H54 (cell line): ENCODE data around the gene POU5F1.
A peak's percentile ranks its signal among the peaks of the same experiment; 100 is the strongest.

Experiments used
- DNase-seq: peaks from one replicate; pipeline ENCODE4 v3.0.0; 2011; ENCODE audit warnings: low spot score, mixed read lengths; ENCODE audit not compliant: insufficient read length
- FAIRE-seq: peaks from 3 replicates; lab custom pipeline; 2011; peaks lifted over from hg19 to GRCh38; lab: Jason Lieb, UNC
- POLR2A ChIP-seq: IDR thresholded peaks from 2 replicates; pipeline ENCODE4 v1.6.1; 2011; ENCODE audit warnings: low read depth, mild to moderate bottlenecking, low read length

The POU5F1 gene

GRCh38 chr6:31128093-31128676 lies 42.3 kb downstream of the POU5F1 start:
- DNase-seq (no peak), FAIRE-seq (no peak)

GRCh38 chr6:31126396-31127175 lies 43.9 kb downstream of the POU5F1 start:
- FAIRE-seq (no peak), DNase-seq (no peak)
- no peak for TF ChIP-seq POLR2A

More at GRCh38 chr6:31128093-31128676, 42.3 kb downstream of the POU5F1 start:
- TF ChIP-seq POLR2A = no peak

GRCh38 chr6:31125586-31126363 lies 44.7 kb downstream of the POU5F1 start:
- DNase-seq (no peak), FAIRE-seq (no peak)
- TF ChIP-seq POLR2A = no peak

GRCh38 chr6:31125162-31125561 lies 45.3 kb downstream of the POU5F1 start:
- DNase-seq = no peak
- no peak for TF ChIP-seq POLR2A
- no peak for FAIRE-seq

GRCh38 chr6:31122791-31123706 lies 47.4 kb downstream of the POU5F1 start:
- TF ChIP-seq POLR2A = no peak
- FAIRE-seq (peak; percentile 82), DNase-seq (peak; percentile 86)

GRCh38 chr6:31121131-31121790 lies 49.2 kb downstream of the POU5F1 start:
- no peak for DNase-seq
- no peak for FAIRE-seq
- TF ChIP-seq POLR2A = no peak

- FAIRE-seq (no peak), DNase-seq (no peak)
- no peak for TF ChIP-seq POLR2A
These were observed 50.1 kb downstream of the POU5F1 start, which contains the start of gene CDSN for GRCh38 chr6:31120151-31120915. Gene CDSN (minus strand): TSS chr6:31120446. CDS start chr6:31120419, 27 bp downstream.

- DNase-seq = no peak
These were observed 52.3 kb downstream of the POU5F1 start for GRCh38 chr6:31118178-31118577.

GRCh38 chr6:31116661-31117385 lies 53.7 kb downstream of the POU5F1 start:
- no peak for FAIRE-seq
- no peak for DNase-seq
- no peak for TF ChIP-seq POLR2A

More at GRCh38 chr6:31118178-31118577, 52.3 kb downstream of the POU5F1 start:
- FAIRE-seq = no peak
- TF ChIP-seq POLR2A = no peak

GRCh38 chr6:31115941-31116560 lies 54.4 kb downstream of the POU5F1 start:
- no peak for DNase-seq
- FAIRE-seq = no peak
- no peak for TF ChIP-seq POLR2A

- DNase-seq (no peak), FAIRE-seq (no peak)
- TF ChIP-seq POLR2A = 0 out of 2 replicates have a peak, but pooled peaks have one; percentile 30
These were observed 55.3 kb downstream of the POU5F1 start for GRCh38 chr6:31114970-31115849.
